D341Med (cell line): ENCODE results near the gene MROH9.

Experiments
- DNase-seq: peaks from one replicate; pipeline ENCODE4 v3.0.0; 2012; ENCODE audit warnings: low spot score

Gene MROH9

GRCh38 chr1:171083222-171083621, 147.9 kb downstream of the MROH9 start:
- no peak for DNase-seq

- no peak for DNase-seq
Observed at GRCh38 chr1:171084091-171084490, 148.8 kb downstream of the MROH9 start.

- no peak for DNase-seq
Observed at GRCh38 chr1:171084870-171085269, 149.5 kb downstream of the MROH9 start.

GRCh38 chr1:171087896-171088295, 152.6 kb downstream of the MROH9 start:
- DNase-seq, result no peak

GRCh38 chr1:171090604-171091003, 155.3 kb downstream of the MROH9 start, which contains the start of gene FMO3:
Gene FMO3 (plus strand): TSS chr1:171090905. CDS start chr1:171092659, 1,754 bp downstream.
- DNase-seq, result no peak

GRCh38 chr1:171103862-171104261, 168.5 kb downstream of the MROH9 start:
- DNase-seq, result no peak

GRCh38 chr1:171107262-171107940, 172.1 kb downstream of the MROH9 start:
- DNase-seq, result no peak

- DNase-seq, result no peak
Observed at GRCh38 chr1:171107969-171108368, 172.6 kb downstream of the MROH9 start.

- no peak for DNase-seq
Observed at GRCh38 chr1:171109966-171110365, 174.6 kb downstream of the MROH9 start.

GRCh38 chr1:171110621-171111326, 175.4 kb downstream of the MROH9 start:
- no peak for DNase-seq

GRCh38 chr1:171112119-171112518, 176.8 kb downstream of the MROH9 start:
- DNase-seq, result no peak

GRCh38 chr1:171113382-171113781, 178.0 kb downstream of the MROH9 start:
- DNase-seq, result no peak
